ENCODE measurements around the gene KIF14. TPM values are rescaled to one million over a fixed set of nuclear protein-coding genes. Genes with fewer than 3 reads are reported as not detected.

The KIF14 gene
- total and polyA plus RNA-seq, 2 of the 13 experiments (the other 11 are each of a cell fraction or from before 2014, with no cell fraction given), result 3.3 to 11.2 TPM

- TF ChIP-seq, protein P1, sequence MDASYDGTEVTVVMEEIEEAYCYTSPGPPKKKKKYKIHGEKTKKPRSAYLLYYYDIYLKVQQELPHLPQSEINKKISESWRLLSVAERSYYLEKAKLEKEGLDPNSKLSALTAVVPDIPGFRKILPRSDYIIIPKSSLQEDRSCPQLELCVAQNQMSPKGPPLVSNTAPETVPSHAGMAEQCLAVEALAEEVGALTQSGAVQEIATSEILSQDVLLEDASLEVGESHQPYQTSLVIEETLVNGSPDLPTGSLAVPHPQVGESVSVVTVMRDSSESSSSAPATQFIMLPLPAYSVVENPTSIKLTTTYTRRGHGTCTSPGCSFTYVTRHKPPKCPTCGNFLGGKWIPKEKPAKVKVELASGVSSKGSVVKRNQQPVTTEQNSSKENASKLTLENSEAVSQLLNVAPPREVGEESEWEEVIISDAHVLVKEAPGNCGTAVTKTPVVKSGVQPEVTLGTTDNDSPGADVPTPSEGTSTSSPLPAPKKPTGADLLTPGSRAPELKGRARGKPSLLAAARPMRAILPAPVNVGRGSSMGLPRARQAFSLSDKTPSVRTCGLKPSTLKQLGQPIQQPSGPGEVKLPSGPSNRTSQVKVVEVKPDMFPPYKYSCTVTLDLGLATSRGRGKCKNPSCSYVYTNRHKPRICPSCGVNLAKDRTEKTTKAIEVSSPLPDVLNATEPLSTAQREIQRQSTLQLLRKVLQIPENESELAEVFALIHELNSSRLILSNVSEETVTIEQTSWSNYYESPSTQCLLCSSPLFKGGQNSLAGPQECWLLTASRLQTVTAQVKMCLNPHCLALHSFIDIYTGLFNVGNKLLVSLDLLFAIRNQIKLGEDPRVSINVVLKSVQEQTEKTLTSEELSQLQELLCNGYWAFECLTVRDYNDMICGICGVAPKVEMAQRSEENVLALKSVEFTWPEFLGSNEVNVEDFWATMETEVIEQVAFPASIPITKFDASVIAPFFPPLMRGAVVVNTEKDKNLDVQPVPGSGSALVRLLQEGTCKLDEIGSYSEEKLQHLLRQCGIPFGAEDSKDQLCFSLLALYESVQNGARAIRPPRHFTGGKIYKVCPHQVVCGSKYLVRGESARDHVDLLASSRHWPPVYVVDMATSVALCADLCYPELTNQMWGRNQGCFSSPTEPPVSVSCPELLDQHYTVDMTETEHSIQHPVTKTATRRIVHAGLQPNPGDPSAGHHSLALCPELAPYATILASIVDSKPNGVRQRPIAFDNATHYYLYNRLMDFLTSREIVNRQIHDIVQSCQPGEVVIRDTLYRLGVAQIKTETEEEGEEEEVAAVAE (CRISPR knock-in tag; IDR thresholded peaks at IDR 0.05; ENCODE audit: borderline replicate concordance), result no peak
- TF ChIP-seq ZNF572 (CRISPR knock-in tag; IDR thresholded peaks at IDR 0.05) (0 out of 2 replicates have a peak, but pooled peaks have one; percentile 55), RFX3 (CRISPR knock-in tag; IDR thresholded peaks at IDR 0.05) (peak; percentile 78), HOXA5 (CRISPR knock-in tag; IDR thresholded peaks at IDR 0.05) (no peak), YEATS4 (CRISPR knock-in tag; IDR thresholded peaks at IDR 0.05; ENCODE audit: borderline replicate concordance) (peak; percentile 41; the same call in 1 of the 2 replicates), SP4 (CRISPR knock-in tag; IDR thresholded peaks at IDR 0.05) (peak; percentile 88), SRY (CRISPR knock-in tag; IDR thresholded peaks at IDR 0.05) (peak; percentile 50; the same call in 1 of the 2 replicates), HNRNPLL (IDR thresholded peaks at IDR 0.05; ENCODE audit: low read depth, low read length, poor library complexity, severe bottlenecking) (peak; percentile 55), DMAP1 (CRISPR knock-in tag; IDR thresholded peaks at IDR 0.05) (peak; percentile 65; the same call in 1 of the 2 replicates), GABPA (IDR thresholded peaks at IDR 0.05; ENCODE audit: low read depth, low read length) (peak; percentile 68), GABPA (CRISPR knock-in tag; IDR thresholded peaks at IDR 0.05; ENCODE audit: low read depth) (peak; percentile 90), NR2F2 (IDR thresholded peaks at IDR 0.05; ENCODE audit: borderline replicate concordance, low read depth) (no peak), KMT2A (CRISPR knock-in tag; IDR thresholded peaks at IDR 0.05) (peak; percentile 77), HOMEZ (CRISPR knock-in tag; IDR thresholded peaks at IDR 0.05; ENCODE audit: low read depth) (0 out of 2 replicates have a peak, but pooled peaks have one; percentile 36), SP1 (IDR thresholded peaks at IDR 0.05) (no peak), SP1 (CRISPR knock-in tag; IDR thresholded peaks at IDR 0.05) (peak; percentile 79; the same call in 1 of the 2 replicates), JUND (CRISPR knock-in tag; IDR thresholded peaks at IDR 0.05) (no peak), TFAP4 (IDR thresholded peaks at IDR 0.05; ENCODE audit: borderline replicate concordance, low read depth) (peak; percentile 21; the same call in 1 of the 2 replicates), HNRNPL (IDR thresholded peaks at IDR 0.05; ENCODE audit: low read depth, low read length) (0 out of 2 replicates have a peak, but pooled peaks have one; percentile 43), ZNF510 (CRISPR knock-in tag; IDR thresholded peaks at IDR 0.05; ENCODE audit: low read depth) (no peak), SAP130 (CRISPR knock-in tag; IDR thresholded peaks at IDR 0.05; ENCODE audit: low read depth) (peak; percentile 97), ZNF274 (CRISPR knock-in tag; IDR thresholded peaks at IDR 0.05) (peak; percentile 68; the same call in 1 of the 2 replicates), ZNF501 (CRISPR knock-in tag; IDR thresholded peaks at IDR 0.05) (peak; percentile 60), ZNF430 (CRISPR knock-in tag; IDR thresholded peaks at IDR 0.05) (0 out of 2 replicates have a peak, but pooled peaks have one; percentile 21), ZMYM4 (CRISPR knock-in tag; IDR thresholded peaks at IDR 0.05) (peak; percentile 87), ZNF776 (CRISPR knock-in tag; IDR thresholded peaks at IDR 0.05) (peak; percentile 74; the same call in 1 of the 2 replicates)
Measured at GRCh38 chr1:200620273-200621131, at the start of gene KIF14 (continued).
